H1 (cell line): Measurements from ENCODE around the gene ZNF334. TPM values are rescaled to one million over a fixed set of nuclear protein-coding genes. Genes with fewer than 3 reads are reported as not detected.

Experiments
- CTCF ChIA-PET: fragments of 300-600 bp; sonication (Branson Sonifier 250); formaldehyde crosslinking; loops from one replicate; lab custom pipeline; 2021; ENCODE audit not compliant: partially characterized antibody; lab: Charles Lee
- POLR2A ChIA-PET: fragments of 300-600 bp; sonication (Branson Sonifier 250); formaldehyde crosslinking; loops from one replicate; lab custom pipeline; 2021; ENCODE audit warnings: inconsistent platforms; ENCODE audit not compliant: partially characterized antibody; lab: Charles Lee
- DNase-seq, 2 experiments: peaks; one replicate each; pipeline versions ENCODE4 v3.0.0 to v3.0.0-alpha.2; 2010 to 2022; ENCODE audit warnings: low spot score in 2 of 2, low read depth in 1 of 2, mixed read lengths in 1 of 2
- FAIRE-seq: peaks from 2 replicates; lab custom pipeline; 2011; peaks lifted over from hg19 to GRCh38; lab: Jason Lieb, UNC
- H2AFZ ChIP-seq: 2 replicates; pipeline ENCODE4 v1.8.1; 2012; ENCODE audit warnings: low read length, inconsistent platforms
- H2AK5ac ChIP-seq: 2 replicates; pipeline ENCODE4 v1.6.1; 2013; ENCODE audit warnings: low read depth, low read length
- H2BK120ac ChIP-seq: replicated peaks from 2 replicates; pipeline ENCODE3; 2013; ENCODE audit warnings: low read depth, low read length, inconsistent platforms
- H2BK12ac ChIP-seq: 2 replicates; pipeline ENCODE4 v1.6.1; 2013; ENCODE audit warnings: low read depth, low read length
- H2BK15ac ChIP-seq: 2 replicates; pipeline ENCODE4 v1.6.1; 2013; ENCODE audit warnings: low read length
- H2BK20ac ChIP-seq: 2 replicates; pipeline ENCODE4 v1.6.1; 2013; ENCODE audit warnings: low read length
- H2BK5ac ChIP-seq: 2 replicates; pipeline ENCODE4 v1.6.1; 2013; ENCODE audit warnings: low read depth, low read length
- H3K14ac ChIP-seq: 2 replicates; pipeline ENCODE4 v1.6.1; 2013; ENCODE audit warnings: inconsistent platforms; ENCODE audit not compliant: insufficient read length
- H3K18ac ChIP-seq: 2 replicates; pipeline ENCODE4 v1.6.1; 2013; ENCODE audit warnings: low read length; ENCODE audit errors: extremely low read depth
- H3K23ac ChIP-seq: 2 replicates; pipeline ENCODE4 v1.6.1; 2013; ENCODE audit warnings: inconsistent platforms; ENCODE audit not compliant: insufficient read length
- H3K23me2 ChIP-seq: 2 replicates; pipeline ENCODE4 v1.6.1; 2013; ENCODE audit warnings: low read depth, low read length
- H3K27ac ChIP-seq: 2 replicates; pipeline ENCODE4 v1.6.1; 2011; ENCODE audit warnings: low read depth, low read length, inconsistent platforms
- H3K27me3 ChIP-seq, 4 experiments: replicated peaks in 1 of 4; 1 replicate in 1 of 4; 2 replicates in 3 of 4; pipeline versions ENCODE4 v1.6.1 to v1.8.1; 2011 to 2013; ENCODE audit warnings: low read length in 3 of 4, mild to moderate bottlenecking in 3 of 4, inconsistent platforms in 2 of 4, mixed read lengths in 2 of 4, moderate library complexity in 1 of 4; ENCODE audit not compliant: control insufficient read depth in 3 of 4, insufficient read depth in 3 of 4; ENCODE audit errors: extremely low read depth in 1 of 4
- H3K36me3 ChIP-seq, 4 experiments: 2 replicates each; pipeline versions ENCODE4 v1.6.1 to v1.8.1; 2011 to 2013; ENCODE audit warnings: mild to moderate bottlenecking in 4 of 4, low read length in 3 of 4, moderate library complexity in 2 of 4, control low read depth in 1 of 4, inconsistent platforms in 1 of 4; ENCODE audit not compliant: insufficient read depth in 4 of 4, control insufficient read depth in 2 of 4
- H3K4ac ChIP-seq: replicated peaks from 2 replicates; pipeline ENCODE3; 2013; ENCODE audit warnings: low read length, low read depth, mixed read lengths, inconsistent platforms; ENCODE audit not compliant: insufficient read length
- H3K4me1 ChIP-seq, 4 experiments: replicated peaks in 1 of 4; 1 replicate in 1 of 4; 2 replicates in 3 of 4; pipeline versions ENCODE4 v1.6.1 to v1.8.1; 2011 to 2013; ENCODE audit warnings: low read length in 3 of 4, inconsistent platforms in 2 of 4, mixed read lengths in 1 of 4; ENCODE audit not compliant: insufficient read depth in 4 of 4, control insufficient read depth in 3 of 4
- H3K4me2 ChIP-seq, 2 experiments: 2 replicates each; pipeline versions ENCODE4 v1.6.1 to v1.8.1; 2011 to 2013; ENCODE audit warnings: low read depth in 2 of 2, low read length in 2 of 2, control low read depth in 1 of 2, inconsistent platforms in 1 of 2, mild to moderate bottlenecking in 1 of 2; ENCODE audit not compliant: insufficient read depth in 1 of 2
- H3K4me3 ChIP-seq, 4 experiments: fragments of 200-600, 300-600 bp in 1 of 4; sonication (generic), shearing (Covaris generic), sonication (Bioruptor Twin) in 1 of 4; 2 replicates each; pipeline versions ENCODE4 v1.5.1 to v1.8.1; 2011 to 2016; ENCODE audit warnings: low read length in 4 of 4, low read depth in 3 of 4, control low read depth in 2 of 4, inconsistent platforms in 2 of 4, mild to moderate bottlenecking in 2 of 4, mixed read lengths in 1 of 4, moderate library complexity in 1 of 4; ENCODE audit not compliant: insufficient read depth in 2 of 4; ENCODE audit errors: extremely low read depth in 1 of 4
- H3K56ac ChIP-seq: replicated peaks from 2 replicates; pipeline ENCODE3; 2013; ENCODE audit warnings: low read depth, mild to moderate bottlenecking, mixed read lengths, low read length, inconsistent platforms; ENCODE audit not compliant: insufficient read length
- H3K79me1 ChIP-seq: 2 replicates; pipeline ENCODE4 v1.6.1; 2013; ENCODE audit warnings: low read depth, low read length, control low read depth
- H3K79me2 ChIP-seq, 2 experiments: 2 replicates each; pipeline versions ENCODE4 v1.6.1 to v1.8.1; 2012 to 2013; ENCODE audit warnings: low read length in 2 of 2, mild to moderate bottlenecking in 2 of 2, inconsistent platforms in 1 of 2; ENCODE audit not compliant: insufficient read depth in 2 of 2, control insufficient read depth in 1 of 2
- H3K9ac ChIP-seq, 4 experiments: replicated peaks in 1 of 4; 1 replicate in 1 of 4; 2 replicates in 3 of 4; pipeline versions ENCODE4 v1.6.1 to v1.8.1; 2011 to 2013; ENCODE audit warnings: low read depth in 3 of 4, low read length in 3 of 4, control low read depth in 2 of 4, mild to moderate bottlenecking in 2 of 4, moderate library complexity in 2 of 4, inconsistent platforms in 1 of 4; ENCODE audit errors: extremely low read depth in 1 of 4
- H3K9me3 ChIP-seq, 2 experiments: 2 replicates each; pipeline versions ENCODE4 v1.6.1 to v1.8.1; 2012 to 2013; ENCODE audit warnings: mild to moderate bottlenecking in 2 of 2, moderate library complexity in 2 of 2, control low read depth in 1 of 2, inconsistent platforms in 1 of 2, low read depth in 1 of 2, low read length in 1 of 2, mixed read lengths in 1 of 2; ENCODE audit not compliant: insufficient read depth in 2 of 2
- H4K20me1 ChIP-seq, 2 experiments: replicated peaks in 1 of 2; 2 replicates each; pipeline versions ENCODE3 to v1.8.1; 2011 to 2013; ENCODE audit warnings: inconsistent platforms in 2 of 2, low read length in 2 of 2, mild to moderate bottlenecking in 1 of 2; ENCODE audit not compliant: insufficient read depth in 2 of 2, control insufficient read depth in 1 of 2
- H4K5ac ChIP-seq: 2 replicates; pipeline ENCODE4 v1.6.1; 2013; ENCODE audit warnings: low read length, low read depth, mixed read lengths, inconsistent platforms; ENCODE audit not compliant: insufficient read length
- H4K8ac ChIP-seq: 2 replicates; pipeline ENCODE4 v1.8.0; 2013; ENCODE audit warnings: mild to moderate bottlenecking, moderate library complexity, low read length, inconsistent platforms; ENCODE audit not compliant: insufficient read depth; ENCODE audit errors: extremely low read depth
- H4K91ac ChIP-seq: replicated peaks from 2 replicates; pipeline ENCODE3; 2013; ENCODE audit warnings: low read length, mixed read lengths, inconsistent platforms; ENCODE audit not compliant: insufficient read length
- EGR1 ChIP-seq: IDR thresholded peaks from 2 replicates; pipeline ENCODE4 v1.6.1; 2011; ENCODE audit warnings: low read depth, low read length, borderline replicate concordance
- RAD21 ChIP-seq, 2 experiments: IDR thresholded peaks in 1 of 2; conservative IDR thresholded peaks in 1 of 2; 2 replicates each; pipeline ENCODE4 v1.6.1; 2011; ENCODE audit warnings: low read depth in 2 of 2, low read length in 2 of 2, improper control_type of control experiment in 1 of 2, inconsistent platforms in 1 of 2, mild to moderate bottlenecking in 1 of 2, moderate library complexity in 1 of 2
- WGBS, 2 experiments: shearing (Covaris generic) in 1 of 2; methylation state at CpG; one replicate each; pipeline versions ENCODE4 v1.1.6 to v1.1.7; 2013 to 2015; ENCODE audit warnings: low lambda C conversion rate in 2 of 2, mixed read lengths in 2 of 2, inconsistent platforms in 1 of 2, low coverage in 1 of 2, missing lambda C conversion rate in 1 of 2; ENCODE audit not compliant: insufficient replicate concordance in 2 of 2, insufficient coverage in 1 of 2, insufficient read length in 1 of 2; ENCODE audit errors: extremely low coverage in 1 of 2, missing lambda C conversion rate in 1 of 2; 5-methylcytosine and 5-hydroxymethylcytosine counted together
- polyA plus RNA-seq, 7 experiments: library from polyadenylated mRNA; depleted of rRNA in 3 of 7; stranded (reverse) in 5 of 7; unstranded in 2 of 7; fragments of >200 nt in 5 of 7; fragments of 200-250 nt in 2 of 7; gene quantifications; 1 replicate in 5 of 7; 2 replicates in 1 of 7; 4 replicates in 1 of 7; pipeline versions ENCODE4 v1.2.1 to v1.2.3, GENCODE V29; 2011 to 2013; ENCODE audit warnings: missing spikeins in 2 of 7, mixed read lengths in 2 of 7
- total RNA-seq: library from RNA; stranded (reverse); fragmentation: NEBNext Ultra II Directional; extraction: Animal tissue kit (Norgen Biotek cat#: 25700); gene quantifications from 2 replicates; pipeline ENCODE4 v1.2.1, GENCODE V29; 2021
- TF ChIP-seq, protein P1 (sequence below), 3 experiments: IDR thresholded peaks; 1 replicate in 2 of 3; 2 replicates in 1 of 3; pipeline versions ENCODE4 v1.5.1 to v1.6.1; 2011; ENCODE audit warnings: low read length in 3 of 3, mild to moderate bottlenecking in 3 of 3, inconsistent platforms in 2 of 3, low read depth in 1 of 3, moderate library complexity in 1 of 3; ENCODE audit not compliant: insufficient read depth in 1 of 3; ENCODE audit errors: control extremely low read depth in 1 of 3
- TF ChIP-seq, protein P2 (sequence below): IDR thresholded peaks from 2 replicates; pipeline ENCODE4 v1.6.1; 2011; ENCODE audit warnings: low read depth, mild to moderate bottlenecking, low read length; ENCODE audit not compliant: insufficient read depth

The ZNF334 gene
- total and polyA plus RNA-seq, 2 of the 8 experiments (the other 6 are each of a cell fraction or from before 2014, with no cell fraction given): 8.8 to 17.8 TPM

- DNase-seq: peak; percentile 59 to 71
- Histone ChIP-seq H4K5ac (no peak overlapping the region), H2BK12ac (no peak overlapping the region), H2BK15ac (no peak overlapping the region), H2BK20ac (no peak overlapping the region), H3K4me3 (no peak overlapping the region), H2AFZ (peak overlapping the region; percentile 4; the same call in 1 of the 2 replicates), H3K9me3 (no peaks in the 10 kb centered on the region; a peak in 1 of 4 replicates), H3K79me2 (no peaks in the 10 kb centered on the region), H2AK5ac (no peak overlapping the region), H2BK5ac (no peak overlapping the region), H3K23ac (no peak overlapping the region), H4K8ac (no peak overlapping the region), H3K14ac (no peak overlapping the region), H3K9ac (no peak overlapping the region), H3K56ac (no peak overlapping the region), H3K27ac (no peak overlapping the region), H3K23me2 (no peaks in the 10 kb centered on the region), H4K91ac (no peak overlapping the region), H3K79me1 (no peaks in the 10 kb centered on the region), H3K4me1 (no peaks in the 10 kb centered on the region; a peak in 1 of 7 replicates)
- WGBS, 2 experiments: 23% methylated on average over 4 of the region's 4 CpGs; no CpG with 5 or more reads in 1 of the 2 experiments
- peak; percentile 98 for FAIRE-seq
- TF ChIP-seq, protein P1, sequence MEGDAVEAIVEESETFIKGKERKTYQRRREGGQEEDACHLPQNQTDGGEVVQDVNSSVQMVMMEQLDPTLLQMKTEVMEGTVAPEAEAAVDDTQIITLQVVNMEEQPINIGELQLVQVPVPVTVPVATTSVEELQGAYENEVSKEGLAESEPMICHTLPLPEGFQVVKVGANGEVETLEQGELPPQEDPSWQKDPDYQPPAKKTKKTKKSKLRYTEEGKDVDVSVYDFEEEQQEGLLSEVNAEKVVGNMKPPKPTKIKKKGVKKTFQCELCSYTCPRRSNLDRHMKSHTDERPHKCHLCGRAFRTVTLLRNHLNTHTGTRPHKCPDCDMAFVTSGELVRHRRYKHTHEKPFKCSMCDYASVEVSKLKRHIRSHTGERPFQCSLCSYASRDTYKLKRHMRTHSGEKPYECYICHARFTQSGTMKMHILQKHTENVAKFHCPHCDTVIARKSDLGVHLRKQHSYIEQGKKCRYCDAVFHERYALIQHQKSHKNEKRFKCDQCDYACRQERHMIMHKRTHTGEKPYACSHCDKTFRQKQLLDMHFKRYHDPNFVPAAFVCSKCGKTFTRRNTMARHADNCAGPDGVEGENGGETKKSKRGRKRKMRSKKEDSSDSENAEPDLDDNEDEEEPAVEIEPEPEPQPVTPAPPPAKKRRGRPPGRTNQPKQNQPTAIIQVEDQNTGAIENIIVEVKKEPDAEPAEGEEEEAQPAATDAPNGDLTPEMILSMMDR (IDR thresholded peaks at IDR 0.05; ENCODE audit: control extremely low read depth in 1 of 3, insufficient read depth in 1 of 3, low read depth in 1 of 3, low read length in 3 of 3): peak; percentile 87 to 99 (median 91)
- TF ChIP-seq EGR1 (no peak), RAD21 (IDR thresholded peaks at IDR 0.05 in 1 of 2, conservative IDR thresholded peaks at IDR 0.05 in 1 of 2; ENCODE audit: low read depth in 2 of 2, low read length in 2 of 2) (peak; percentile 95 to 99)
- TF ChIP-seq, protein P2, sequence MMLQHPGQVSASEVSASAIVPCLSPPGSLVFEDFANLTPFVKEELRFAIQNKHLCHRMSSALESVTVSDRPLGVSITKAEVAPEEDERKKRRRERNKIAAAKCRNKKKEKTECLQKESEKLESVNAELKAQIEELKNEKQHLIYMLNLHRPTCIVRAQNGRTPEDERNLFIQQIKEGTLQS: no peak
- TF ChIP-seq, all 59 proteins: peak for 2
- H3K27me3 ChIP-seq: no peaks in the 10 kb centered on the region
- no peaks in the 10 kb centered on the region for H4K20me1 ChIP-seq
- H3K4ac ChIP-seq: no peak overlapping the region
- no peak overlapping the region for H3K18ac ChIP-seq
- POLR2A ChIA-PET: interaction anchor here (0.8 to 1.0 kb wide), 2 partner anchors 159 to 162 kb away, joined by 3 to 4 read pairs; no protein-coding TSS in a partner anchor
- H3K36me3 ChIP-seq: no peaks in the 10 kb centered on the region
- no peak overlapping the region for H2BK120ac ChIP-seq
- CTCF ChIA-PET: interaction anchor here (0.9 to 7.3 kb wide), 22 partner anchors 11 to 232 kb away, joined by 3 to 63 read pairs (median 4); no protein-coding TSS in a partner anchor
- no peak overlapping the region for H3K4me2 ChIP-seq
These were observed 7.7 kb upstream of the ZNF334 start for GRCh38 chr20:46520976-46521579.
